Activated CD4-positive, alpha-beta T cell treated with anti-CD3 and anti-CD28 coated beads, Interleukin-2, amount 50 U/mL, for 24 hours (primary cell): Measurements from ENCODE around the gene MYO3B.
"Not testable (repeated sequence)": the region's sequence is repeated elsewhere in the genome, so short reads cannot be mapped to it uniquely, and the experiment has no call there.

Source experiments
- DNase-seq, 2 donors: peaks; one replicate each; pipeline ENCODE4 v3.0.0-alpha.2; 2020; ENCODE audit warnings: low read depth in 1 of 2, low spot score in 1 of 2

MYO3B gene

DNA sequence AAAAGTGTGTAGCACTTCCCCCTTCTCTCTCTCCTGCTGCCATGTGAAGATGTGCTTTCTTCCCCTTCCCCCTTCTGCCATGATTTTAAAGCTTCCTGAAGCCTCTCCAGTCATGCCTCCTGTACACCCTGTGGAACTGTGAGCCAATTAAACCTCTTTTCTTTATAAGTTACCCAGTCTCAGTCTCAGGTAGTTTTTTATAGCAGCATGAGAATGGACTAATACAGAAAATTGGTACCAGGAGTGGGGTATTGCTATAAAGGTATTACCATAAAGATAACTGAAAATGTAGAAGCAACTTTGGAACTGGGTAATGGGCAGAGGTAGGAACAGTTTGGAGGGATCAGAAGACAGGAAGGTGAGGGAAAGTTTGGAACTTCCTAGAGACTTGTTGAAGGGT lies 374.0 kb downstream of the MYO3B start:
- DNase-seq = not testable (repeated sequence)

DNA sequence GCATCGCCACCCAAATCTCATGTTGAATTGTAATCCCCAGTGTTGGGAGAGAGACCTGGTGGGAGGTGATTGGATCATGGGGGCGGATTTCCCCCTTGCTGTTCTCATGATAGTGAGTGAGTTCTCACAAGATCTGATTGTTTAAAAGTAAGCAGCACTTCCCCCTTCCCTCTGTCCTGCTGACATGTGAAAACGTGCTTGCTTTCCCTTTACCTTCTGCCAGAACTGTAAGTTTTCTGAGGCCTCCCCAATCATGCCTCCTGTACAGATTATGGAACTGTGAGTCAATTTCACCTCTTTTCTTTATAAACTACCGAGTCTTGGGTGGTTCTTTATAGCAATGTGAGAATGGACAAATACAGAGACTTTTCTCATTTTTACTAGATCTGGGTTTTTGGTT lies 375.8 kb downstream of the MYO3B start:
- no peak for DNase-seq

DNA sequence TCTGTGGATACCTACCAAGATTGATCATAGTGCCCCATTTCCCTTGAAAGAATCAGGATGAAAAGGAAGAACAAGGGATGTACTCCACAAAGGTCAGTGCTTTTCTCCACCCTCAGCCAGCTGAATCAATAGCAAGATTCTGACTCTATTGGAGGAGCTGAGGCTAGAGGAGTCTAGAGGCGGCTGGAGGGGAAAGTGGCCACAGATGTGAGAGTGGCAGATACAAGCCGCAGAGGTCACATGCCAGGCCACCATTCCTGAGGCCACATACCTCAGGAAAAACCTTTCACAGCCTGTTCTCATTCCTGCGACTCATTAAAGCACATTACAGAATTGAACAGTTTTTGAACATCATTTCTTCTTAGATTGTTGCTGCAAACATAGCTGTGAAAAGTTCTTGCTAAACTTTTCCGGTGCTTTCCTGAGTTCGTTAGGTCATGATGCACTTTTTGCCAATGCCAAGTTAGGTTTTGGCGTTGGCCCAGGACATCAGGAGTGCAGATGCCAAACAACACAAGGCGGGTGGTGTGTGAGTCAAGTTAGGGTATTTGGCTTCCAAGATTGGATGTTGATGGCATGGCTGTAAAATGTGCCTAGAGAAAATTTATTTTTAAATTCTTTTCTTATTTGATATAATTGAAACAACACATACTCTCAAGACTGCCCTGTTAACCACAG lies 376.5 kb downstream of the MYO3B start:
- DNase-seq = no peak

GRCh38 chr2:170562928-170563327 lies 385.0 kb downstream of the MYO3B start:
- DNase-seq = no peak

- DNase-seq = no peak
These were observed 385.5 kb downstream of the MYO3B start for GRCh38 chr2:170563401-170563800.

DNA sequence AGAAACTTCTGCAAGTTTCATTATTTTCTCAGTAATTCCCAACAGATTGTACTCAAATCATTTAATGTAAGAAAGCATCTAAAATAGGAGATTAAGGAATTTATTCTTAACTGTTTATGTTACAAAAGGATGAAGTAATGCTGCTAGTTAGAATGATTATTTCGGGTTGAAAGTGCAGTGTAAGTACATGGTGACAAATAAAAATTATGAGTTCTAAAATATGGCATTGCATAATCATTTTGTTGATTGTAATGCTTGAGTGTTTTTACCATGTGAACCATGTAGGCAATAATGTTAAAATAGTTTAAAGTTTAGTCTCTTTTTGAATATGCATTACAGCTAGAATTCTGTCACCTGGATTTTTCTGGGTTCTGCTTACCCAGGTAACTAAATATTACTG lies 388.2 kb downstream of the MYO3B start:
- DNase-seq = no peak

GRCh38 chr2:170567429-170567828 lies 389.5 kb downstream of the MYO3B start:
- no peak for DNase-seq

DNA sequence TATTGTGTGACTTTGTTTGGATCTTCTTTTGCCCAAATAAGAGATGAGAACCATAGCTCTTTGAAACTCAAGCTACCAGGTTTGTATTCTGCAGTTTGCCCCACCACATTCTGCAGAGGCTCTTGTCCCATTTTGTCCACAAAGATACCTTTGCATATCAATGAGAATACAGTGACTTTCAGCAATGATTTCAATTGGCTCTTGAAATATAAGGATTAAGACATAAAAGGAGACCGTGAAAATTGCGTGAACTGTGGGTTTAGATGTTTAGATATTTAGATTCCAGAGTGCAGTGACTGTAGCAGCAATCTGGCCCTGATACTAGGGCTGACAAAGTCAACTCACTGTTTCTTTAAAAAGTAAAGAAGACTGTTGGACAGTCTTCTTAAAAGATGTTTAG lies 390.6 kb downstream of the MYO3B start:
- DNase-seq = no peak

DNA sequence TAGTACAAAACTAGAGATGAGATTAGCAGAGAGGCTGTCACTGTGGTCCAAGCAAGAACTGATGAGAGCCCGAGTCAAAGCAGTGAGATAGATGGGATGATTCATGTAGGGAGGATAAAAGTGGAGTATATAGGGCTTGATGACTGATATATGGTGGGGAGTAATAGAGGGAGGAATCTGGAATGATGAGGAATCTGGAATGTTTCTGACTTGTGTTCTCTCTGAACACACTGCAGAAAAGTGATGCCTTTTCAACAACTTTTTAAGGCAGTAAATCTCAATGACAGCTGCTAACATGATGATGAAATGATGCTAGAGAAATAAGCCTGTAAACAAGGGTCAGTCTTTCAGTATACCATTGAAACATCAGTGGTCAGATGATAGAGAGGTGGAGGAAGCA lies 393.7 kb downstream of the MYO3B start:
- no peak for DNase-seq

GRCh38 chr2:170573671-170574070 lies 395.7 kb downstream of the MYO3B start:
- no peak for DNase-seq

DNA sequence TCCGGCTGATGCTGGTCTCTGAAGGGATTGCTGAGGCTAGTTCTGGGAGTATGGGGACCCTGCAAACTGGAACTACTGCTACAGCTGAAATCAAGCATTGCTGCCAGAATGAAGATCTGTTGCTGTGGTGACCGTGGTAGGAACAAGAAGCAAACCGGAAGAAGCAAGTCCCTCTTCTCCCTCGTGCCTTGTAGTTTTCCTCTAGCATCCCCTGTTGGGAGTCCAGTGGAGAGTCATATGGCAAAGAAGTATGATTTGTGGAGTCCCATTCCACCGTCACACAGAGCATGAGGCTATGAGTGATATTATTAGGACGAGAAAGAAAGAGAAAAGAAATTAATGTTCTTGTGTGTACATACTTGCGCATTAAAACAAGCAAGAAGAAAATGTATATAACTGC lies 398.3 kb downstream of the MYO3B start:
- no peak for DNase-seq

DNA sequence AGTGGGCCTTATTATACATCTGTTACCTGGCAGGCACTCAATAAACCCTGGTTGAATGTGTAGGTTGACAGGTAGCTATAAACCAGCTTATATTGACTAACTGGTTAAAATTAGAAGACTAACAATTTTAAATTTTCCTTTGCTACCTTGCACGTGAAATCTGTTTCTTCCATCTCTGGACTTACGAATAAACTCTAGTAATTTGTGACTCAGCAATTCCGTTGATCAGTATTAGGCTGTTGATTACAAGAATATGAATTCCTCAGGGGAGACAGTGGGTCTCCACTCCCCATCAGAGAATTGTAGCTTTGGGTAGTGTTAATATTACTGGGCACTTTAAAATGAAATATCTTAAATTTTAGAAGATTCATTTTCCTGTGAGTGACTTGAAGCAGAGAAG lies 399.4 kb downstream of the MYO3B start:
- no peak for DNase-seq

DNA sequence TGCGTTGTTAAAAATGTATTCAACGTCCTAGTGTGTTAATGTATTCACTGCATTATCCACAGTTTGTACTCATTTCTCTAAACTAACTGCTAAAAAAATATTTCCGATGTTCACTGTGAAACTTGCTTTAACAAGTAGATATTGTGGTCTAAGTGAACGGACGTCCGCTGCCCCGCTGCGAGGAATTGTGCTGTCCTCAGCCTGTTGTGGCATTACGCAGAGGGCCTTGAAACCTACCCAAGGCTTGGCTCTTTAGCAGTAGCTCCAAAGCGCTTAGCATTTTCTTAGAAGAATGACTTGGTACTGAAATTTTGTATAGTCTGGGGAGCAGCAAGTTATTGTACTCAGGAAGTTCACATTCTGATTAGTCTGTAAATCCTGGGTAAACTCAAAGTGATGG lies 400.7 kb downstream of the MYO3B start:
- no peak for DNase-seq

- no peak for DNase-seq
These were observed 401.6 kb downstream of the MYO3B start for GRCh38 chr2:170579511-170579910.

GRCh38 chr2:170582313-170582712 lies 404.4 kb downstream of the MYO3B start:
- no peak for DNase-seq

- no peak for DNase-seq
These were observed 405.0 kb downstream of the MYO3B start for GRCh38 chr2:170582751-170583463.

GRCh38 chr2:170585067-170585466 lies 407.1 kb downstream of the MYO3B start:
- no peak for DNase-seq

- DNase-seq = no peak
These were observed 408.7 kb downstream of the MYO3B start for GRCh38 chr2:170586571-170587095.

GRCh38 chr2:170587117-170587516 lies 409.2 kb downstream of the MYO3B start:
- DNase-seq = no peak

- no peak for DNase-seq
These were observed 410.0 kb downstream of the MYO3B start for GRCh38 chr2:170587922-170588321.

DNA sequence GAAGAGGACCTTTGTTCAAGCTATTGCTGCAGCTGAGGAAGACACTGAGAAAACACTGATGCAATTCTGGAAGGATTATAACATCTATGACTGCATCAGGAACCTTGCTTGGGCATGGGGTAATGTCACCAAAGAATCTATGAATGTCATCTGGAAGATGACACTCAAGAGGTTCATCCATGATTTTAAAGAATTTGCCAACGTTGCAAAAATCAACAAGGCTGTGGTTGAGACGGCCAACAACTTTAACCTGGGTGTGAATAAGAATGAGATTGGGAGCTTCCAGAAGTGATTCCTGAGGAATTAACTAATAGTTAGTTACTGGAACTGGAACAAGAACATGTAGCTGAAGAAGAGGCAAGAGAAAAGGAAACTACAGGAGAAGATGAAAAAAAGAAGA lies 410.8 kb downstream of the MYO3B start:
- DNase-seq = no peak

GRCh38 chr2:170596576-170596975 lies 418.6 kb downstream of the MYO3B start:
- no peak for DNase-seq

DNA sequence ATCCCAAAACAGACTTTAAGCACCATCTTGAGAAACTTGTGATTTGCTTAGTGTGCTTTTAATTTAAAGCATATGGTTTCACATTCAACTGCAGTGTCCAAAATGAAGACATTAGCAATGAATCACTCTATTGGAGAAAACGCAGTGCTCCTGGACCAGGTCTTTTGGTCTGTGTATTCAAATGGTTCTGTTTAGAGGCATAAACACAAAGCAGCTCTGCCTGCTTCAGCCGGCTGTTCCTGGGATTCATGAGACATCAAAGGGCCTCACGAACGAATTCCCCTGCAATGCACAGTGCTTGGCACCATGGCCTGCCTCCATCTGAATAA lies 420.1 kb downstream of the MYO3B start:
- DNase-seq = no peak
